HG03097 (cell line): Measurements from ENCODE around the gene PLEKHO1.
"Not testable (repeated sequence)": the region's sequence is repeated elsewhere in the genome, so short reads cannot be mapped to it uniquely, and the experiment has no call there.

ENCODE experiments used
- ATAC-seq: cut with Tn5 transposase; IDR thresholded peaks from one replicate; pipeline ENCODE4 v1.9.1; 2021; ENCODE audit not compliant: unreplicated experiment, low FRiP score

PLEKHO1 gene

DNA sequence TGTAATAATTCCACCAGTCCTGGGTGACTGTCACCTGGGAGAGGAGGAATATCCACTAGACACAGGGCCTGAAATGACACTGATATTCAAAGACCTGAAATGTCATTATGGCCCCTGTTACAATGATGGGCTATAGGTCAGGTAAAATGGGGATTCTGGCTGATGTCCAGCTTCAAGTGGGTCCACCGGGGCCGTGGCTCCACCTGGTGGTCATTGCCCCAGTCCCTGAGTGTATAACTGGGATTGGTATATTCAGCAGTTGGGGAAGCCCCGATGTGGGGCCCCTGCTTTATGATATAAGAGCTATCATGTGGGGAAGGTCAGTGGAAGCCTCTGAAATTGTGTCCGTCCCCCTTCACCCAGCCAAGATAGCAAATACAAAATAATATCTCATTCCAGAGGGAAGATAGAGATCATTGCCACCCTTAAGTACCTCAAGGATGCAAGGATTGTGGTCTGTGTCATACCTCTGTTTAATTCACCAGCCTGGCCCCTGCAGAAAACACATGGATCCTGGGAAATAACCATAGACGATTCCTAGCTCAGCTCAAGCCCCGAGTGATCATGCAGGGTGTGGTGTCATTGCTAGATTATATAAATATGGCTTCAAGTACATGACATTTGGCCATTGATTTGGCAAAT is 19.4 kb downstream of the PLEKHO1 start:
- no peak for ATAC-seq

DNA sequence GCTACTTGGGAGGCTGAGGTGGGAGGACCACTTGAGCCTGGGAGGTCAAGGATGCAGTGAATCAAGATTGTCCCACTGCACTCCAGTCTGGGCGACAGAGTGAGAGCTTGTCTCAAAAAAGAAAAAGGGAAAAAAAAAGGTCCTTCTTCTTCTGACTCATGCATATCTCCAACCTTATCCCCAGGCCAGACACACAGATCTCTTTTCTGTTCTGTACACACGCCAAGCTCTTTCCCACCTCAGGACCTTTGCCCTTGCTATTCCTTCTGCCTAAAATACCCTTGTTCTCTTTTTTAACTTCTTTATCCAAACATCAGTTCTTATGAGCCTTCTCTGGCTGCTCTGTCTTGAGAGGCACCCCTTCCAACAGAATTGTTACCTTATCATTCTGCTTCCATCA is 22.1 kb downstream of the PLEKHO1 start:
- ATAC-seq, result no peak

DNA sequence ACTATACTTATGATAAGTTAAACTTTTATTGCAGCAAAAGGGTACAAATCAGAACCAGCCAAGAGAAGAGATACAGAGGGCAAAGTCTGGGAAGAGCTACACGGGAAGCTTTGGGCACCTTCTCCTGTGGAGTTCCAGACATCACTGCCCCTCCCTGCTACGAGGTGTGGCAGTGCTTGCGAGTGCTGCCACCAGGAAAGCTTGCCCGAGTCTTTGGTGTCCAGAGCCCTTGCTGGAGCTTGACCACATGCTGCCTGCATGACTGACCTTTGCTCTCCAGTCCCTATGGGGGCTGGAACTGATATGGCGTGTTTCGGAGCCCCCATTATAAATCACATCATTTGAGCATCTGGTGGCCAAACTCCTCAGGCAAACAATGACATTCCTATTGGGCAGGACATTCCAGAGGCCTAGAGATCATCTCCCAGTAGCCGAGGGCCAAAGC is 23.4 kb downstream of the PLEKHO1 start:
- no peak for ATAC-seq

DNA sequence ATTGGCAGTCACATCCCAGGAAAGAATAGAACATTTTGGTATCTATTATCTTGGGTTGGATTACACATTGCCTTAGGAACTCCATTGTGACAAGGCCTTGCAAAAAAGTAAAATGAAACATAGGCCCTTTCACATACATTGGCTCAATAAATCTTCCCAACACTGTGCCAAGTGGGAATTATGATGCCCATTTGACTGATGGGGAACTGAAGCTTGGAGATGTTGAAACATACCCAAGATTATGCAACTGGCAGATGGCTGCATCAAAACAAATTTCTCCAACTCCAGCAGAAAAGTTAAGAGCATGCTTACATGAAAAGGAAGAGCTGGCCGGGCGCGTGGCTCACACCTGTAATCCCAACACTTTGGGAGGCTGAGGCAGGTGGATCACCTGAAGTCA is 26.9 kb downstream of the PLEKHO1 start:
- no peak for ATAC-seq

DNA sequence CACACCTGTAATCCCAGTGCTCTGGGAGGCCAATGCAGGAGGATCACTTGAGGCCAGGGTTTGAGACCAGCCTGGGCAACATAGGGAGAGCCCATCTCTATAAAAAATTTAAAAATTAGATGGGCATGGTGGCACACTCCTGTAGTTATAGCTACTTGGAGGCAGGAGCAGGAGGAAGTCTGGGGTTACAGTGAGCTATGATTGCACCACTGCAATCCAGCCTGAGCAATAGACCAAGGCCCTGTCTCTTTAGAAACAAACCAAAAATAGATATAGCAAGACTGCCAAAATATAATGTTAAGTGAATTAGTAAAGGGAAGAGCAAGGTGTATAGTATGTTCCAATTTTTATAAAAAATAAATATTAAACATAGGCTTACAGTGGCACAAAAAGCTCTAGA is 28.8 kb downstream of the PLEKHO1 start:
- ATAC-seq, result no peak

DNA sequence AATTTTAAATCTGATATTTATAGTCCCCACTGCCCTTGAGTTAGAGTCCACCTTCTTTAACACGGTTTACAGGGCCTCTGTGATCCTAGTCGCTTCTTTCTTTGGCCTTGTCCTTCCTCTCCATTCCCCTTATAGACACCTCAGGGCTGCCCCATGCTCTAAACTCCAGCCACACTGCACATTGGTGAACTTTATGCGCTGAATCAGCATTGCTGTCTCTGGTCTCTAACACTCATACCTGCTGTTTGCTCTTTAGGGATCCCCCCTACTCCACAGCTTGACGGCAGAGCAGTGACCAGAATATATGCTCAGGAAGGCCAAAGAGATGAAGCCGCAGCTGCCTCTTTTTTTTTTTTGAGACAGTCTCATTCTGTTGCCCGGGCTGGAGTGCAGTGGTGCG is 30.2 kb downstream of the PLEKHO1 start:
- ATAC-seq, result no peak

DNA sequence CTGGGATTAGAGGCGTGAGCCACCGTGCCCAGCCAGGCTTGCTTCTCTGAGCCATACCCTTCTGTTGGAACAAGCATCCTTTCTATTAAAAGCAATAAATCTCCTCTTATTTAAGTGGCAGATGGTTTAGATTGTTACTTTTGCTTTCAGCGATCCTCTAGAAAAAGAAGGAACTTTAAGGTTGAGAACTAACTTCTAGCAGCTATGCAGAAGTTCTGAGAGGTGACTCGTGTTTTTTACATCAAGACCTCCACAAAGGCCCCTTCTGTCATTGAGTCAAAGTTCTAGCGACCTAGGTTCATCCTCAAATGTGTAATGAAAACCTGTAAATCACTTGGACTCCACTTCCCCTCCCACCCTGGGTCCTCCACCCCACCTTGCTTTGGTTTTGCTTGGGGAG is 30.8 kb downstream of the PLEKHO1 start:
- no peak for ATAC-seq

DNA sequence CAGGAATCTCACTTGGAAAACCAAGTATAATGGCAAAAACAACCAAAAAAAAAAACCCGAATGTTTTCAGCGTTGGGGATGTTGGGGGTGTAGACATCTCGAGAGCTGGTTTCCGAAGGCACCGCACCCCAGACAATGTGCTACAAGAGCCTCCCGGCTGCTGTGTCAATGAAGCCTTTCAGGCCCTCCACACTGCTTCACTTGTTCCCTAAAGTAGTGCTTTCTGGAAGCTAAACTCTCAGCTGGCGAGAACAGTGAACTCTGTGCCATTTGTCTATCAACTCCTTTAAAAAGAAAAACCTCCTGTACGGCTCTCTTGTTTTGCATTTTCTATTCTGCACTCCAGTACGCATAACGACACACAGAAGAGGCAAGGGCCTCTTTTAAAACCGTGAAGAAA is 32.5 kb downstream of the PLEKHO1 start:
- no peak for ATAC-seq

DNA sequence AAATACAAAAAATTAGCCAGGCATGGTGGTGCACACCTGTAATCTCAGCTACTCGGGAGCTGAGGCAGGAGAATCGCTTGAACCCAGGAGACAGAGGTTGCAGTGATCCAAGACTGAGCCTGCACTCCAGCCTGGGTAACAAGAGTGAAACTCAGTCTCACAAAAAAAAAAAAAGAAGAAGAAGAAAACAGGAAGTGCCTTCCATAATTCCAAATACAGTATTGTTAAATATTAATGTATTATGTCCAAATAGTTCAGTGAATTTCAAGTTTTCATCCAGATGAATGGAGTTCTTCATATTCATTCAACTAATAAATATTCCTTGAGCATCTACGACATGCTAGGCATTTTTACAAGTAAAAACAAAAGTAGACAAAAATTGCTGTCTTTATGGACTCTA is 33.3 kb downstream of the PLEKHO1 start:
- no peak for ATAC-seq

DNA sequence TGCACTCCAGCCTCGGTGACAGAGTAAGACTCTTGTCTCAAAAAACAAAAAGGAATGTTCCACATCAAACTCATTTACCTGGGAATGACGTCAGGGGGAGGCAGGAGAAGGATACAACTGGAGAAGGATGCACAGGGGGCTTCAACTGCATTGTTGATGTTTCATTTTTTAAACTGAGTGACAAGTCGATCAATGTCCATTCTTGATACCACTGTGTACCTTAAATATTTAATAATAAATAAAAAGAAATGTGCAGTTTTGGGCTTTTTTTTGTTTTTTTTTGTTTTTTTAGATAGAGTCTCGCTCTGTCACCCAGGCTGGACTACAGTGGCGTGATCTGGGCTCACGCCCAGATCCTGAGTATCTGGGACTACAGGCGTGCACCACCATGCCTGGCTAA is 35.8 kb downstream of the PLEKHO1 start:
- ATAC-seq, result no peak

DNA sequence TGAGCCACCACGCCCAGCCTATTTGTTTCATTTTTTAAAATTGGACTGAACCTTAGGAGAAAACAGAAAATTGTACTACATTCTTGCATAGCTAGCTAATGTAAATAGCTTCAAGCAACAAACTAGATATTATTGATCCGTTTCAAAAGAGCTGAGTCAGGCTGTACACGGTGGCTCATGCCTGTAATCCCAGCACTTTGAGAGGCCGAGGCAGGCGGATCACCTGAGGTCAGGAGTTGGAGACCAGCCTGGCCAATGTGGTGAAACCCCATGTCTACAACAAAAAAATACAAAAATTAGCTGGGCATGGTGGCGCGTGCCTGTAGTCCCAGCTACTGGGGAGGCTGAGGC is 36.7 kb downstream of the PLEKHO1 start:
- not testable (repeated sequence) for ATAC-seq

DNA sequence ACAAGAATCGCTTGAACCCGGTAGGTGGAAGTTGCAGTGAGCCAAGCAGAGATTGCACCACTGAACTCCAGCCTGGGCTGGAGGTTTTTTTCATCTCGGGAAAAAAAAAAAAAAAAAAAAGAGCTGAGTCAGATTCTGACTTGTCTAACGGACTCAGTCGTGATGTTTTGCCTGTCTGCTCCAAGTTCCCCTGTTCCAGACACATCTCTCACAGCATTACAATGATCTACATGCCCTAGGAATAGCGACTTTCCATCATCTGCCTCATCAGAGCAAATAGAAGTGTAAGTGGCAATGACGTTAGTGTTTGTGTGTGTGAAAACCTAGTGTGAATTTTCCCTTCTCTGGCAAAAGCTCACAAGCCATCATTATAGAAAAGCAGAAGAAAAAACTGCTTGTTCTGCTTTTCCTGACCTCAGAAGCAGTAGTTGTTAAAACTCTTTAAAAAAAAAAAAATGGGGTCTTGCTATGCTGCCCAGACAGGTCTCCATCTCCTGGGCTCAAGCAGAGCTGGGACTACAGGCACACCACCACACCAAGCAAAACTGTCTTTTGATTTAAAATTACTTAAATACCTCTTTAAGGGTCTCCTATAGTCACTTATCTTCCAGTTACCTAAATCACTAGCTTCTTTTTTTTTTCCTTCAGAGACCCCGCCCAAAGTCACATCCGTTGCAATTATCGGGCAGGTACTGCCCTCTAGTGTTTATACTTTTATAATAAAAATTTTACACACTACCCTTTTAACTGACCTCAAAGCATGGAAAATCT is 37.3 kb downstream of the PLEKHO1 start:
- ATAC-seq, result no peak

DNA sequence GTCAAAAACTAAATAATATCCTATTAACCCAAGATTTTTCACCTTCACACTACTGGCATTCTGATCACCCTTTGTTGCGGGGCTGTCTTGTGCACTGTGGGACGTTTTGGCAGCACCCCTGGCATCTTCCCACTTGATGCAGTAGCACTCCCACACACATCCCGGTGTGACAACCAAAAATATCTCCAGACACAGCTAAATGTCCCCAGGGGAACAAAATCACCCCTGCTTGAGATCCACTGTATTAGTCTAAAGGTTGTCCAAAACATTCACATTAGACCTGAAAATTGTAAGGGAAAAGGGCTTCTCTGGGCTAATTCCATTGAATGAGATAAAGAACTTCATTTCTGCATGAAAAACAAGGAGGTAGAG is 37.8 kb downstream of the PLEKHO1 start:
- ATAC-seq, result no peak

DNA sequence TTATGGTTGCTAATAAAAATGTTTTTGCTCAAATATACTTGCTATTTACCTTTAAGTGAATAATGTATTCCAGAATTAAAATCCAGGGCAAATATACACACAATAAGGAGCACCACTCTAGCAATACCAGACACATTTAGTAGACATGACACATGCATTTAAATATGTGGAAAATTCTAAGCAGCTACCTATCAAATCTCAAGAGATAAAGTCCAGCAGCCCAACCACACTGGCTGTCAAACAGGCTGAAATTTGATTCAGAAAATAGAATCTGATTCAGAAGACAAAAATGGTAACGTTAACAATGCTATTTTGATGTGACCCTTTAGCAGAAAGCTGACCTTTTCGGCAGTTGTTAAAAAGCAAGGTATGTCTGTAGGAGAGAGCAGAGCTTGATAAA is 42.3 kb downstream of the PLEKHO1 start:
- ATAC-seq, result no peak

DNA sequence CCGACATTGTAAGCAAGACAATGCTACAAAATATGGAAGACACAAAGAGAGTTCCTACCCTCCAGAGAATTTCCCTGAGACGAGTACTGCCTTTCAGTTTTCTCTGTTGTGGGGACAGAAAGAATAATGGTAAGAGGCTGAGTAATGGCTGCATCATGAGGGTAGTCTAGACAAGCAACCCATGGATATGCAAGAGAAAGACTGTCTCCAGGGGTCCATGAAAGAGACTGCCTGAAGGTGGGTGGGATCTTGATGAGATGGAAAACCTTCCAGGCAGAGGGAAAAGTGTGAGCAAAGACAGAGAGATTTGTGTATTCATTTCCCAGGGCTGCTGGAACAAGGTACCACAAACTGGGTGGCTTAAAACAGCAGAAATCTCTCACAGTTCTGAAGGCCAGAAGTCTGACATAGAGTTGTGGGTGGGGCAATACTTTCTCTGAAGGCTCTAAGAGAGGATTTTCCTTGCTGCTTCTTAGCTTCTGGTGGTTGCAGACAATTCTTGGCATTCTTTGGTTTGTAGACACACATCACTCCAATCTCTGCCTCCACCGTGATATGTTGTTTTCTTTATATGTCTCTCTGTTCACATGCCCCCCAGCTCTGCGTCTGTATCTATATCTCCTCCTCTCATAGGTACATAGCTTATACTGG is 44.8 kb downstream of the PLEKHO1 start:
- no peak for ATAC-seq

DNA sequence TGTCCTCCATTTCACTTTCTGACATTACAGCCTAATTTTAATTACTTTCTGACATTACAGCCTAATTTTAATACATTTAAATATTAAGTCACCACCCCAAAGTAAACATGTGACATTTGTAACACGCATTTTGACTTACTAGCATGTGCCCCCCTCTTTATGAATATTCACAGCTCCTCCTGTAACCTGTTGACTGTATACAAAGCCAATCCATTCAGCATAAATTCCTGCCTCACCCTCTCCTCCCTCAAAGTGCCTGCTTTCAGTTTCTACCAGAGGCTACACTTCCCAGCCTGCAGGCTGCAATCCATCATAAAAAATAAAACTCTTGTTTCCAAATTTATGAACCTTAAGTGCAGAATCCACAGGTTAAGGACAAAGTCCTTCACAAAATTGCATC is 46.7 kb downstream of the PLEKHO1 start:
- ATAC-seq, result no peak

DNA sequence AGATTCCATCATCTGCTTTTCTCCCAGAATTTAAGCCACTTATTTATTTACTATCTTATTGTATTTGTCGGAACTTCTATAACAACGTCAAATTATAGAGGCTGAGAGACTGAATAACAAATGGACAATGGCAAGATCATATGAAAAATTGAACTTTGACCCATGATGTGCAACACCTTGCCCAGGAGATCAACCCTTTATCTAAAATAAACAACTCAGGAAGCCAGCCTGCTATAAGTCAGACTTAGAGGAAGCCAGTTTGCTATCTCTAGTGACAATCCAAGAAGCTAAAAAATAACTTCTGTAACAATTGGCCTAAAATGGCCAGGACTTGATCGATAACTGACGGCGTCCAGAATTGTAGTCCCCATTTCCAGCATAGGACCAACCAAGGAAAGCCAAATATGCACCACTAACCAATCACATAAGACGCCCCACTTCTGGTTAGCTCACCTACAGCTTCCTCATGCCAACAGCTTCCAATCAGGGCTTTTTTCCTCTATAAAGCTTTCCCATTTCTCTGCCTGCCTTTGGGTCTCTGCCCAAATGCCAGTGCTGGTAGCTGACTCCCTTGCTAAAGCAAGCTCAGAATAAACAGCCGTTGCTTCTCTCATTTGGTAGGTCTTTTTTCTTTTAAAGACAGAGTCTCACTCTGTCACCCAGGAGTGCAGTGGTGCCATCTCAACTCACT is 57.7 kb downstream of the PLEKHO1 start:
- ATAC-seq, result no peak

DNA sequence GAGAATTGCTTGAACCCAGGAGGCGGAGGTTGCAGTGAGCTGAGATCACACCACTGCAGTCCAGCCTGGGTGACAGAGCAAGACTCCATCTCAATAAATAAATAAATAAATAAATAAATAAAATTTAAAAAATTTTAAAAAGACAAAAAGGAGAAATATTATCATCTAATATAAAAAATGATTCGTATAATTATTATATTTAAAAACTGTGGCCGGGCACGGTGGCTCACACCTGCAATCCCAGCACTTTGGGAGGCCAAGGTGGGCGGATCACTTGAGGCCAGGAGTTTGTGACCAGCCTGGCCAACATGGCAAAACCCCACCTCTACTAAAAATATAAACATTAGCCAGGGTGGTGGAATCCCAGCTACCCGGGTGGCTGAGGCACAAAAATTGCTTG is 58.7 kb downstream of the PLEKHO1 start:
- not testable (repeated sequence) for ATAC-seq
